BJ (cell line): Measurements from ENCODE around the gene TRPM2. TPM values are rescaled to one million over a fixed set of nuclear protein-coding genes. Genes with fewer than 3 reads are reported as not detected.
"Not testable (repeated sequence)": the region's sequence is repeated elsewhere in the genome, so short reads cannot be mapped to it uniquely, and the experiment has no call there.

Experiments used
- CTCF ChIA-PET: fragments of 350-600 bp; formaldehyde crosslinking; extraction: SDS; loops from one replicate; lab custom pipeline; 2021; ENCODE audit warnings: antibody characterized with exemption, inconsistent platforms; lab: Yijun Ruan, JAX
- POLR2A ChIA-PET: fragments of 300-600 bp; sonication (Branson Sonifier 250); formaldehyde crosslinking; extraction: SDS; loops from one replicate; lab custom pipeline; 2021; ENCODE audit warnings: antibody characterized with exemption; lab: Charles Lee
- DNase-seq: peaks from one replicate; pipeline ENCODE4 v3.0.0-alpha.2; 2011; ENCODE audit warnings: low read depth
- H3K27me3 ChIP-seq: 2 replicates; pipeline ENCODE4 v1.6.0; 2011; ENCODE audit warnings: low read length; ENCODE audit not compliant: control insufficient read depth, insufficient read depth
- H3K36me3 ChIP-seq: 2 replicates; pipeline ENCODE4 v1.5.1; 2011; ENCODE audit warnings: low read length; ENCODE audit not compliant: control insufficient read depth, insufficient read depth
- H3K4me3 ChIP-seq: 2 replicates; pipeline ENCODE4 v1.5.1; 2011; ENCODE audit warnings: low read depth, mild to moderate bottlenecking, control low read depth, low read length
- polyA plus RNA-seq: library from polyadenylated mRNA; depleted of rRNA; stranded (reverse); fragments of >200 nt; gene quantifications from 2 replicates; pipeline ENCODE4 v1.2.3, GENCODE V29; 2011
- TF ChIP-seq, protein P1 (sequence below): IDR thresholded peaks from 2 replicates; pipeline ENCODE4 v1.5.1; 2011; ENCODE audit warnings: low read depth, mild to moderate bottlenecking, control low read depth, inconsistent platforms, low read length, moderate library complexity; ENCODE audit not compliant: insufficient read depth

TRPM2 gene
- polyA plus RNA-seq, 1 experiment: not detected

DNA sequence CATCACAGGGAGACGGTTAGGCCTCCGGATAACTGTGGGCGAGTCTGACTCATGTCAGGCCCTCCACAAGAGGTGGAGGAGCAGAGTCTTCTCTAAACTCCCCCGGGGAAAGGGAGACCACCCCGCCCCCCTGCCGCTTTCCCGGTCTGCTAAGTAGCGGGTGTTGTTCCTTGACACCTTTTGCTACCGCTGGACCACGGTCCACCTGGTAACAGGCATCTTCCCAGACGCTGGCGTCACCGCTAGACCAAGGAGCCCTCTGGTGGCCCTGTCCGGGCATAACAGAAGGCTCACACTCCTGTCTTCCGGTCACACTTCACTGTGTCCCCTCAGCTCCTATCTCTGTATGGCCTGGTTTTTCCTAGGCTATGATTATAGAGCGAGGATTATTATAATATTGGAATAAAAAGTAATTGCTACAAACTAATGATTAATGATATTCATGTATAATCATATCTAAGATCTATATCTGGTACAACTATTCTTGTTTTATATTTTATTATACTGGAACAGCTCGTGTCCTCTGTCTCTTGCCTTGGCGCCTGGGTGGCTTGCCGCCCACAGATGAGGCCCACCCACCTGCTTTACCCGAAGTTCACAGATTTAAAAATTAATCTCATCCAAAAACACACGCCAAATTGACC lies 126.3 kb downstream of the TRPM2 start:
- TF ChIP-seq, protein P1, sequence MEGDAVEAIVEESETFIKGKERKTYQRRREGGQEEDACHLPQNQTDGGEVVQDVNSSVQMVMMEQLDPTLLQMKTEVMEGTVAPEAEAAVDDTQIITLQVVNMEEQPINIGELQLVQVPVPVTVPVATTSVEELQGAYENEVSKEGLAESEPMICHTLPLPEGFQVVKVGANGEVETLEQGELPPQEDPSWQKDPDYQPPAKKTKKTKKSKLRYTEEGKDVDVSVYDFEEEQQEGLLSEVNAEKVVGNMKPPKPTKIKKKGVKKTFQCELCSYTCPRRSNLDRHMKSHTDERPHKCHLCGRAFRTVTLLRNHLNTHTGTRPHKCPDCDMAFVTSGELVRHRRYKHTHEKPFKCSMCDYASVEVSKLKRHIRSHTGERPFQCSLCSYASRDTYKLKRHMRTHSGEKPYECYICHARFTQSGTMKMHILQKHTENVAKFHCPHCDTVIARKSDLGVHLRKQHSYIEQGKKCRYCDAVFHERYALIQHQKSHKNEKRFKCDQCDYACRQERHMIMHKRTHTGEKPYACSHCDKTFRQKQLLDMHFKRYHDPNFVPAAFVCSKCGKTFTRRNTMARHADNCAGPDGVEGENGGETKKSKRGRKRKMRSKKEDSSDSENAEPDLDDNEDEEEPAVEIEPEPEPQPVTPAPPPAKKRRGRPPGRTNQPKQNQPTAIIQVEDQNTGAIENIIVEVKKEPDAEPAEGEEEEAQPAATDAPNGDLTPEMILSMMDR: peak; percentile 51
- POLR2A ChIA-PET, DNase-seq, H3K4me3 ChIP-seq, H3K36me3 ChIP-seq, H3K27me3 ChIP-seq: not testable (repeated sequence)
- CTCF ChIA-PET: interaction anchor here (0.7 to 1.4 kb wide), 6 partner anchors 10 to 23 kb away, joined by 3 to 5 read pairs (median 4); no protein-coding TSS in a partner anchor

GRCh38 chr21:44480200-44481053 lies 127.0 kb downstream of the TRPM2 start:
- no peak for DNase-seq
- H3K27me3 ChIP-seq: peaks cover 4% of the 10 kb centered on the region; the same call in 1 of the 2 replicates
- ChIA-PET CTCF (interaction anchor here (0.7 to 1.4 kb wide), 6 partner anchors 9 to 24 kb away, joined by 3 to 5 read pairs (median 4); no protein-coding TSS in a partner anchor), POLR2A (no interaction called here)
- H3K36me3 ChIP-seq: no peaks in the 10 kb centered on the region
- TF ChIP-seq, protein P1: no peak
- H3K4me3 ChIP-seq: no peak overlapping the region

GRCh38 chr21:44482581-44483287 lies 129.3 kb downstream of the TRPM2 start:
- POLR2A ChIA-PET: no interaction called here
- CTCF ChIA-PET: interaction anchor here (1.1 to 1.4 kb wide), 2 partner anchors 18 to 310 kb away, joined by 3 read pairs; no protein-coding TSS in a partner anchor
- TF ChIP-seq, protein P1: no peak
- Histone ChIP-seq H3K36me3 (no peaks in the 10 kb centered on the region), H3K4me3 (no peak overlapping the region), H3K27me3 (no peaks in the 10 kb centered on the region; the same call in 1 of the 2 replicates)
- DNase-seq: no peak

DNA sequence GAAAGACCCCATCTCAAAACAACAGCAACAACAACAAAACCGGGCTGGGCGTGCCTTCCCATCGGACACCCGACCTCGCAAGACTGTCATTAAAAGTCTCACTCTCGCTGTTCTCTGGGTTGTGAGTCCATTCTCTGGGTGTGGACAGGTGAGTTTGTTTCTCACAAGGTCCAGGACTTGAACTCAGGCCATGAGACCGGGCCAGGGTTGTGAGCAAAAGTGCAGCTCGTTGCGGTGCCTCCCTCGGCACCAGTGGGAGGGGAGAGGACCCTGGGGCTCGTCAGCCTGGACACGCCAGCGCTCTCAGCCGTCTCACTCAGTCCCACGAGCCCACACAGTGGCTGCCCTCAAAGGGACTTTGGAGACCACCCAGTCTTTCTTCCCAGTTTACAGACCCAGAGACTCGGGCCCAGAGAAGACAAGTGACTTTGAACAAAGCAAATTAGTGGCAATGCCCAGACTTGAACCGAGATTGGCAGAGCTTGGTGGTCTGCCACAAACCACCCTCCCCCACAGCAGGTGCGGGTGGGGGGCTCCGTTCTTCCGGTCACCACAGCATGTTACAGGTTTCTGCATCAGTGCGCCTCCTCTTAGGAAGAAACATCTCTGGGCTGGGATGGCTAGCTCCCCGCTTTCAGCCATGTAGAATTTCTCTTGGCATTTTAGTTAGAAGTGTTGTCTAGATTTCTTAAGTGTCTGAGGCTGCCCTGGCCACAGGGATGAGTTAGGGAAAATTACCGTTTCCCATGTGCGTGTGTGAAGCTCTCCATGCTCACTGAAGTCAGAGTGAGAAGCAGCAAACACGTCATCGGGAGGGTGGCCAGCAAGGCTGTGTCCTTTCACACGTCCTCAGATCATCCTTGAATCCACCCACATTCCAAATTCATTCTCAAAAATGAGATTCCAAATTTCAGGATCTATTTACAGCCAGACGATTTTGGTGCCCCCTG lies 130.1 kb downstream of the TRPM2 start:
- ChIA-PET CTCF (interaction anchor here (1.2 kb wide), 1 partner anchor 12 kb away, joined by 5 read pairs; no protein-coding TSS in a partner anchor), POLR2A (no interaction called here)
- Histone ChIP-seq H3K4me3 (no peak overlapping the region), H3K36me3 (no peaks in the 10 kb centered on the region), H3K27me3 (no peaks in the 10 kb centered on the region)
- no peak for DNase-seq
- TF ChIP-seq, protein P1: no peak
